ENCODE data around the gene SCAF4. TPM values are rescaled to one million over a fixed set of nuclear protein-coding genes. Genes with fewer than 3 reads are reported as not detected.
"Not testable (repeated sequence)": the region's sequence is repeated elsewhere in the genome, so short reads cannot be mapped to it uniquely, and the experiment has no call there.

The SCAF4 gene
- total RNA-seq, 1 donor from 2014 or later = 14.2 TPM

DNA sequence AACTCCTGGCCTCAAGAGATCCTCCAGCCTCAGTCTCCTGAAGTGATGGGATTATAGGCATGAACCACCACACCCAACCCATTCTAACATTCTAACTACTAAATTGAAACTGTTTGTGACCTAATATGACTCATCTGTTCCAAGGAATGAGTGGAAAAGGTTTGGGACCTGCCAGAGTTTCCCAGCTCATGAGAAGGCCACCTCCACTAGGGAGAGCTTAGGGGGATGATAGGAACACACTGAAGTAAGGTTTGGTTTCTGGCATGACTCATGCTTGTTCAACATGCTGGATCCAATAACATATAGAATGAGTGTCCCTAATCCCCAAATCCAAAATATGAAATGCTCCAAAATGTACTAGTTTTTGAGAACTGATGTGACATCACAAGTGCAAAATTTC, 18.9 kb upstream of the SCAF4 start:
- TF ChIP-seq, protein P1, sequence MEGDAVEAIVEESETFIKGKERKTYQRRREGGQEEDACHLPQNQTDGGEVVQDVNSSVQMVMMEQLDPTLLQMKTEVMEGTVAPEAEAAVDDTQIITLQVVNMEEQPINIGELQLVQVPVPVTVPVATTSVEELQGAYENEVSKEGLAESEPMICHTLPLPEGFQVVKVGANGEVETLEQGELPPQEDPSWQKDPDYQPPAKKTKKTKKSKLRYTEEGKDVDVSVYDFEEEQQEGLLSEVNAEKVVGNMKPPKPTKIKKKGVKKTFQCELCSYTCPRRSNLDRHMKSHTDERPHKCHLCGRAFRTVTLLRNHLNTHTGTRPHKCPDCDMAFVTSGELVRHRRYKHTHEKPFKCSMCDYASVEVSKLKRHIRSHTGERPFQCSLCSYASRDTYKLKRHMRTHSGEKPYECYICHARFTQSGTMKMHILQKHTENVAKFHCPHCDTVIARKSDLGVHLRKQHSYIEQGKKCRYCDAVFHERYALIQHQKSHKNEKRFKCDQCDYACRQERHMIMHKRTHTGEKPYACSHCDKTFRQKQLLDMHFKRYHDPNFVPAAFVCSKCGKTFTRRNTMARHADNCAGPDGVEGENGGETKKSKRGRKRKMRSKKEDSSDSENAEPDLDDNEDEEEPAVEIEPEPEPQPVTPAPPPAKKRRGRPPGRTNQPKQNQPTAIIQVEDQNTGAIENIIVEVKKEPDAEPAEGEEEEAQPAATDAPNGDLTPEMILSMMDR (IDR thresholded peaks at IDR 0.05; ENCODE audit: insufficient read depth, low read length, poor library complexity, severe bottlenecking) = no peak
- Histone ChIP-seq H3K27me3 (ENCODE audit: control insufficient read depth, insufficient read depth, low read length) (no peaks in the 10 kb centered on the region), H3K36me3 (ENCODE audit: control insufficient read depth, insufficient read depth, low read length) (no peaks in the 10 kb centered on the region), H3K4me3 (ENCODE audit: low read depth, low read length) (no peak overlapping the region)
- no peak for DNase-seq (ENCODE audit: low read depth)

DNA sequence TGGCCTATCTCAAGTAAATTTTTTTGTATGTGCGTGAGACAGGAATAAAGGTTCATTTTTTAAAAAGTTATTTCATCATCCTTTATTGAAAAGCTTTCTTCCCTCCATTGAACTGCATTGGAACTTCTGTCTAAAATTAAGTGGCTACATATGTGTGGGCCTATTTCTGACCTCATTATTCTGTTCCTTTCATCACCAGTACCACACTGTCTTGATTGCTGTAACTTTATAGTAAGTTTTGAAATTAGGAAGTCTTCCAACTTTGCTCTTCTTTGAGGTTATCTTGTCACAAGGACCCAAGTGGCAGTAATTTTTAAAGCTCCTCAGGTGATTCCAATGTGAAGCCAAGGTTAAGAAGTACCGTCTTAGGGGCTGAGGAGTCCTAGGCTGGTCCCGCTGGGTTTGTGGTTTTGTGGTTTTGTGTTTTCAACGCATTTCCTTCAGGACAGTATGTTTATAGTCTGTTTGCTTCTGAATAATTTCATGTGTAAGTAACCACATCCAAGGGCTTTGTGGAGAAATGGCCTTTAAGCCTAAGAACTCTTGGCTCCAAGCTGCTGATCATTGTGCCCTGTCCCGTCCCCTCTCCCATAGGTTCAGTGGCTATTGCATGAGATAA, 12.4 kb upstream of the SCAF4 start:
- DNase-seq (ENCODE audit: low read depth) = no peak
- no peak overlapping the region for H3K4me3 ChIP-seq (ENCODE audit: low read depth, low read length)
- no peaks in the 10 kb centered on the region for H3K27me3 ChIP-seq (ENCODE audit: control insufficient read depth, insufficient read depth, low read length)
- TF ChIP-seq, protein P1 (IDR thresholded peaks at IDR 0.05; ENCODE audit: insufficient read depth, low read length, poor library complexity, severe bottlenecking) = no peak
- no peaks in the 10 kb centered on the region for H3K36me3 ChIP-seq (ENCODE audit: control insufficient read depth, insufficient read depth, low read length)

DNA sequence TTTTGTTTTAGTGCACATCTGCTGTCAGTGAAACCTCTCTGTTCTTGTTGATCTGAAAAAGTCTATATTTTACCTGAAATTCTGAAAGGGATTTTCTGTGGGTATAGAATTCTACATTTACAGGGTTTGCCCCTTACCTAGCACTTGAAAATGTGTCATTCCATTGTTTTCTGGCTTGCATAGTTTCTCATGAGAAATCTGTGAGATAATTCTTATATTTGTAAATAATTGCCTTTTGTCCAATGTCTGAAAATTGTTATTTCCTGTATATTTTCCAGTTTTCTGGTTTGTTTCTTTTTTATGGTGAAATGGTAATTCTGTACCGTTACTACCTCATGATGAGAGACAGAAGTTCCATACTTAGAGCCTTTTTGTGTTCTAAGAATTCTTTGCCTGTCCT, 11.8 kb upstream of the SCAF4 start:
- TF ChIP-seq, protein P1 (IDR thresholded peaks at IDR 0.05; ENCODE audit: insufficient read depth, low read length, poor library complexity, severe bottlenecking) = no peak
- DNase-seq (ENCODE audit: low read depth) = no peak

DNA sequence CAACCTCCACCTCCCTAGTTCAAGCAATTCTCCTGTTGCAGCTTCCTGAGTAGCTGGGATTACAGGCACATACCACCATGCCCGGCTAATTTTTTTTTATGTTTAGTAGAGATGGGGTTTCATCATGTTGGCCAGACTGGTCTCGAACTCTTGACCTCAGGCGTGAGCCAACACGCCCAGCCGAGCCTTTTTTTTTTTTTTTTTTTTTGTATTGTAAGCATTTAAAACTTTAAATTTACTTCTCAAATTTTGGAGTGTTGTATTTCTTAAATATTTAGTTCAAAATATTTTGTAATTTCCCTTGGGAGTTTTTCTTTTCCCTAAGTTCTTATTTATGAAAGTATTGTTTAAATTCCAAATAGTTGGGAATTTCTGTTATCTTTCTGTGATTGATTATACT, 9.2 kb upstream of the SCAF4 start:
- no peaks in the 10 kb centered on the region for H3K27me3 ChIP-seq (ENCODE audit: control insufficient read depth, insufficient read depth, low read length)
- TF ChIP-seq, protein P1 (IDR thresholded peaks at IDR 0.05; ENCODE audit: insufficient read depth, low read length, poor library complexity, severe bottlenecking) = no peak
- no peak for DNase-seq (ENCODE audit: low read depth)
- H3K4me3 ChIP-seq (ENCODE audit: low read depth, low read length) = no peak overlapping the region
- no peaks in the 10 kb centered on the region for H3K36me3 ChIP-seq (ENCODE audit: control insufficient read depth, insufficient read depth, low read length)

More for the DNA sequence above, 11.8 kb upstream of the SCAF4 start:
- Histone ChIP-seq H3K27me3 (ENCODE audit: control insufficient read depth, insufficient read depth, low read length) (no peaks in the 10 kb centered on the region), H3K4me3 (ENCODE audit: low read depth, low read length) (no peak overlapping the region), H3K36me3 (ENCODE audit: control insufficient read depth, insufficient read depth, low read length) (no peaks in the 10 kb centered on the region)

DNA sequence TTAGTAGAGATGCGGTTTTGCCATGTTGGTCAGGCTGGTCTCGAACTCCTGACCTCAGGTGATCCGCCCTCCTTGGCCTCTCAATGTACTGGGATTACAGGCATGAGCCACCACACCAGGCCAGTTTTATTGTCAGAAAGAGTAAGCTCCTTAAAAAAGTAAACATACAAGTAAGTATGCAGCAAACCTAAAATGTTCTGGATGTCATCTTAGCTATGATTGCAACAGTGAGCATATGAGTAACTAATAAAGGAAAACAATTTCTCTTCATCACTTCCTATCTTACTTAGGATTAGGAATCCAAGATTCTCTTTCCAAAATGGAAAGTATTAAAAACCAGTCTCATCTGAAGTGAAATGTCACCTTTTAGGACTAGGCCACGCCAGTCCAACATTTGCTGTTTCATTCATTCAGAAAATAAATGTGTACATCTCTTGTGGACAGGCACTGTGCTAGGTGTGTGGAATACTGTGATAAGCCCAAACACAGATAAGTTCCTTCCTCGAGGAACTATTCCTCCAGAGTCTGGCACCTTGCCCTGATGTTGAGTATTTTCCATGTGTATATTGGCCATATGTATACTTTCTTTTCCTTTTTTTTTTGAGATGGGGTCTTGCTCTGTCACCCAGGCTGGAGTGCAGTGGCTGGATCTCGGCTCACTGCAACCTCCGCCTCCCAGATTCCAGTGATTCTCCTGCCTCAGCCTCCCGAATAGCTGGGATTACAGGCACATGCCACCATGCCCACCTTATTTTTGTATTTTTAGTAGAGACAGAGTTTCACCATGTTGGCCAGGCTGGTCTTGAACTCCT, 5.9 kb upstream of the SCAF4 start:
- DNase-seq (ENCODE audit: low read depth); H3K36me3 ChIP-seq (ENCODE audit: control insufficient read depth, insufficient read depth, low read length); H3K27me3 ChIP-seq (ENCODE audit: control insufficient read depth, insufficient read depth, low read length); H3K4me3 ChIP-seq (ENCODE audit: low read depth, low read length): not testable (repeated sequence)

DNA sequence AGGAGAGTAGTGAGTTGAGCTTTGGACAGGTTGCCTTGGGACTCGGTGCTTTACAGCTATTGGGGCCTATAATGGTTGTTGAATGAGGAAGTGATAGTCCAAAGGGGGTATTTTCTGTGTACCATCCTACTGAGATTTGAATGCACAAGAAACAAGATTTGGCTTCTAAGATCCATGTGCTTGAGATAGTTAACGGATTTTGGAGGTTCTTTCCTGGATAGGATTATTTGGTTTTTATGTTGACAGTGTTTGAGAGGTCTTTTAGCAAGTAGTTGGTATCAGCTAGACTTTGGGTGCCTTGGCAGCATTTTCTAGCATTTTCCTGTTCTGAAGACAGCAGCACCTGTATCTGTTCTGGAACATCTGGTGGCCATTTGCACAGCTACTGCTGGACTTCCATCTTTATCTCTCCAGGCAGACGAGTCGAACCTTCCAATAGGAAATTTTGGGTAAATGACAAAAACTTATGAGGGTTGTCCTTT, 3.6 kb upstream of the SCAF4 start:
- H3K4me3 ChIP-seq (ENCODE audit: low read depth, low read length) = no peak overlapping the region
- no peaks in the 10 kb centered on the region for H3K36me3 ChIP-seq (ENCODE audit: control insufficient read depth, insufficient read depth, low read length)
- TF ChIP-seq, protein P1 (IDR thresholded peaks at IDR 0.05; ENCODE audit: insufficient read depth, low read length, poor library complexity, severe bottlenecking) = no peak
- no peak for DNase-seq (ENCODE audit: low read depth)
- no peaks in the 10 kb centered on the region for H3K27me3 ChIP-seq (ENCODE audit: control insufficient read depth, insufficient read depth, low read length)
